GM12874 (cell line): ENCODE measurements around the gene ALDH1B1.

Source experiments
- TF ChIP-seq, protein P1 (sequence below): IDR thresholded peaks from 2 replicates; pipeline ENCODE4 v1.5.1; 2011; ENCODE audit warnings: low read depth, mild to moderate bottlenecking, control low read depth, low read length, moderate library complexity; ENCODE audit not compliant: insufficient read depth

The ALDH1B1 gene

GRCh38 chr9:38384990-38385848, 7.3 kb upstream of the ALDH1B1 start:
- TF ChIP-seq, protein P1, sequence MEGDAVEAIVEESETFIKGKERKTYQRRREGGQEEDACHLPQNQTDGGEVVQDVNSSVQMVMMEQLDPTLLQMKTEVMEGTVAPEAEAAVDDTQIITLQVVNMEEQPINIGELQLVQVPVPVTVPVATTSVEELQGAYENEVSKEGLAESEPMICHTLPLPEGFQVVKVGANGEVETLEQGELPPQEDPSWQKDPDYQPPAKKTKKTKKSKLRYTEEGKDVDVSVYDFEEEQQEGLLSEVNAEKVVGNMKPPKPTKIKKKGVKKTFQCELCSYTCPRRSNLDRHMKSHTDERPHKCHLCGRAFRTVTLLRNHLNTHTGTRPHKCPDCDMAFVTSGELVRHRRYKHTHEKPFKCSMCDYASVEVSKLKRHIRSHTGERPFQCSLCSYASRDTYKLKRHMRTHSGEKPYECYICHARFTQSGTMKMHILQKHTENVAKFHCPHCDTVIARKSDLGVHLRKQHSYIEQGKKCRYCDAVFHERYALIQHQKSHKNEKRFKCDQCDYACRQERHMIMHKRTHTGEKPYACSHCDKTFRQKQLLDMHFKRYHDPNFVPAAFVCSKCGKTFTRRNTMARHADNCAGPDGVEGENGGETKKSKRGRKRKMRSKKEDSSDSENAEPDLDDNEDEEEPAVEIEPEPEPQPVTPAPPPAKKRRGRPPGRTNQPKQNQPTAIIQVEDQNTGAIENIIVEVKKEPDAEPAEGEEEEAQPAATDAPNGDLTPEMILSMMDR = no peak

GRCh38 chr9:38385896-38386295, 6.6 kb upstream of the ALDH1B1 start:
- TF ChIP-seq, protein P1 = no peak

- TF ChIP-seq, protein P1 = no peak
Observed at GRCh38 chr9:38386319-38386895, 6.1 kb upstream of the ALDH1B1 start.

DNA sequence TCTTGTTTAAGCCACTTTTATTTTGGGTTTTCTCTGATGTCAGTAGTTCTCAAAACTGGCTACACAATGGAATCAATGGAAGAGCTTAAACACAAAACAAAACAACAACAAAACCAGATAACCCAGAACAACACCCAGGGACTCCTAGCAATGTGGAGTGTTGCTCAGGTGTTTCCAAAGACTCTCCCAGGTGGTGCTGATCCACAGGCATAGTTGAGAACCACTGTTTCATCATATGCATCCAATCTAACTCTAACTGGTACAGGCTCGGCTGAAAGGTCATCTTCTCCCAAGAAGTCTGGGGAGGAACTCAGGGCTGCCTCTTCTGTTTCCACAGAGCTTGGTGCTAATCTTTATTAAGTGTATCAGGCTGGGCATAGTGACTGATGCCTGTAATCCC, 5.4 kb upstream of the ALDH1B1 start:
- TF ChIP-seq, protein P1 = no peak

DNA sequence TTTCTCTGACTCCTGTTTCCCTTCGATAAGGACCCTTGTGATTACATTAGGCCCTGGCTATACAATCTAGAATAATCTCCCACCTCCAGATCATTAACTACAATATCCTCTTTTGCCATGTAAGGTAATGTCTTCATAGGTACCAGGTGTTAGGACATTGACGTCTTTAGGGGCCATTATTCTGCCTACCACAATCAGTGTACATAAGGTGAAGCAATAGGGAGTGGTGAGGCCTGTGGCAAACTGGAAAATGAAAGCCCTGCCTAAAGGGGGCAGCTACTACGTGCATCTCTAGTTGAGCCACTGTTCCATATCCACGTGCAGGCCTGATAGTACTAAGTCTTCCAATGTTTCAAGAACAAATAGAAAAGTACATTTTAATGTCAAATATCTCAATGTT, 4.8 kb upstream of the ALDH1B1 start:
- TF ChIP-seq, protein P1 = no peak

- TF ChIP-seq, protein P1 = no peak
Observed at GRCh38 chr9:38388283-38389223, 3.9 kb upstream of the ALDH1B1 start.

- TF ChIP-seq, protein P1 = no peak
Observed at GRCh38 chr9:38389313-38389712, 3.2 kb upstream of the ALDH1B1 start.
